NCI-H1092 (cell line): ENCODE measurements around the gene DNAJC5G.
"Not testable (repeated sequence)": the region's sequence is repeated elsewhere in the genome, so short reads cannot be mapped to it uniquely, and the experiment has no call there.

Experiments
- DNase-seq: peaks from one replicate; lab custom pipeline; 2025; lab: John Stamatoyannopoulos, UW

DNAJC5G gene

GRCh38 chr2:27309651-27310050 is 34.4 kb downstream of the DNAJC5G start:
- no peak for DNase-seq

GRCh38 chr2:27312152-27312551 is 36.9 kb downstream of the DNAJC5G start:
- no peak for DNase-seq

GRCh38 chr2:27313882-27314645 is 38.8 kb downstream of the DNAJC5G start:
- no peak for DNase-seq

DNA sequence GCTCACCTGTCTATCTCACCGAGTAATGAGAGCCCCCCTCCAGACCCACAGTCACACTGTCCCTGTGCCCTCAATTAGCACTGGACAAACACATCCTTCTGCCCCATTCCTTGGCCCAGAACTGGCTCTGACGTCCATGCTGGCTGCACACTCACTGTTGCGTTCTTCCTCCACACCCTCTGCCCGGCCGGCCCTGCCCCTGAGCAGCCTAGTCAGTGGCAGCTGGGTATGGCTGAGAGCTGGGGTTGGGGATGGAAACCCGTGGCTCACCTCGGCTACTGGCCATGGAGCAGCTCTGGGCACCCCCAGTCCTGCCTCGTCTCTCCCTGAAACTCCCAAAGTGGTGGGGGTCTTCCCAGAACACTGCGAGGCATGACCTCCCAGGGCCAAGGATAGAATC is 39.5 kb downstream of the DNAJC5G start:
- DNase-seq, result no peak

GRCh38 chr2:27315122-27315521 is 39.9 kb downstream of the DNAJC5G start:
- no peak for DNase-seq

DNA sequence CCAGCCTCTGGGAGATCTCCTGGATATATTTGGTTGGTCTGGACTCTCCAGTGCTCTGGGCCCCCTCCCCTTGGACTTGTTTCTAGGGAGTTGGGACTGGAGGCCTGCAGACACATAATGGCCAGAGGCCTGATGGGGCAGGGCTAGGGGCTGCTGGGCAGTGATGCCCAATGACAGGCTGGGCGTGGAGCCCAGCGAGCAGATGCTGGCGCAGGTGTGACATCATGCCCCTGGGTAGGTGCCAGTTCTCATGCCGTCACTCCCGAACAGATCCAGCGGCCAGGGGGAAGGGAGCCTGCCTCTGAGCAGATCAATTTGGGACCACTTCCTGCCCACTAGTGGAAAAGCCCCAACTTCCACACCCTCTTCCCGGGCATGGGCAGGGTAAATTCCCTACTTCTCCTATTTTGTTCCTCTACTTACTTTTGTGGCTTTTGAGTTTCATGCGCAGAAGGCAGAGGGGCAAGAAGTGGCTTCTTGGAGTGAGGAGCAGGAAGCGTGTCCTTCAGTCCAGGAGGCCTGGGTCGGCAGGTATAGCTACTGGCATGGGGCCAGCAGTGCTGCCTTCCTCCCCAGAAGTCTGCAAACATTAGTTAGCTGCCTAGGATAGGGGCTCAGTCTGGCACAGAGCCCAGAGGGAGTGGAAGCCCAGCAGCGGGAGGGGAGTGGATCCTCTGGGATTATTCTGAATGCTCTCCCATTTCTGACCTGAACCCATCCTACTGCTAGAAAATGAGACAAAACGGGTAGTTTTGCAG is 41.6 kb downstream of the DNAJC5G start:
- DNase-seq, result no peak

GRCh38 chr2:27319839-27320238 is 44.6 kb downstream of the DNAJC5G start:
- not testable (repeated sequence) for DNase-seq

DNA sequence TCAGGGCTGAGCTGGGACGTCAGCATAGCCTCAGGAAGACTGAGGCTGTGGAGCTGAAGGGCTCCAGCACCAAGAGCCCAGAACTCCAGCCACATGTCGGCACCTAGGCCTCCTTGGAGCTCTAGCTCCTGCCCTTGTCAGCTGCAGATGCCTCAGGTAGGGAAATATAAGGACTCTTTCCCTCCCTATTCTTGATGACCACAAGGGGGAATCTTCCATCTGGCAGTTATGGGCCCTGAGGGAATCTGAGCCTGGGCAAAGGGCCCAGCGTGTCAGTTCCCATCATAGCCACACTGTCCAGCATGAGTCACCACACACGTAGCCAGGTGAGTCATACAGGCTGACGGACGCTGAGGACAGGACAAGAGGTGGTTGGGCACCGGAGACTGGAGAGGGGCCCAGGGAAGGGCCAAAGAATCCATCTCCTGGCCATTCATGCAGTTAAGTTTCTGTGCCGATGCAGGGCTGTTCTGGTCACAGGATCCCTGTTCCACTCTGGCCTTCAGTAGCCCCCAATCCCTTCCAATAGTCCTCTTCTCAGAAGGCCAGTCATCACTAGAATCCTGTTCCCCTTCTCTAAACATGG is 45.8 kb downstream of the DNAJC5G start:
- DNase-seq, result no peak

DNA sequence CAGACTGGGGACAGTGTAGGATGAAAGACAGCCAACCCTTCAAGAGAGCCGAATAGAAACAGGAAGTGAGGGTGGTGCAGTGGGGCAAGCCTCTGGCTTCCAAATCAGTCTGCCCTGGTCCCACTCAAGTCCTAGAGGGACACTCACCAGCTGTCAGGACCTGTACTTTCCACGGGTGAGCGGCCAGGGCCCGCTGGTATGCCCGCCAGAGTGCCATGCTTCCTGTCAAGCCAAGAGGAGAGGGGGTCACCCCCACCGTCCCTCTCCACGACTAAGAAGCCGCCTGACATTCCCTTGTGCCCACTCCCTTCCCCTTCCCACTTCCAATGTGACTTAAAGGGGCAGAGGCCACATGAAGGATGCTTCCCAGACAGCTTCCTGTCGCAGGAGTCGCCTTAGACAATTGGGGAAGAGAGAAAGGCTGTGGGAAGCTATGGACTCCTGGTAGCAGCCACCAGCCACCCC is 47.1 kb downstream of the DNAJC5G start:
- DNase-seq, result no peak

- DNase-seq, result peak; percentile 73
Observed at GRCh38 chr2:27322766-27323595, 47.7 kb downstream of the DNAJC5G start, which contains the start of gene MPV17. MPV17 (minus strand) TSS chr2:27323097; CDS start chr2:27322517, 580 bp downstream.

DNA sequence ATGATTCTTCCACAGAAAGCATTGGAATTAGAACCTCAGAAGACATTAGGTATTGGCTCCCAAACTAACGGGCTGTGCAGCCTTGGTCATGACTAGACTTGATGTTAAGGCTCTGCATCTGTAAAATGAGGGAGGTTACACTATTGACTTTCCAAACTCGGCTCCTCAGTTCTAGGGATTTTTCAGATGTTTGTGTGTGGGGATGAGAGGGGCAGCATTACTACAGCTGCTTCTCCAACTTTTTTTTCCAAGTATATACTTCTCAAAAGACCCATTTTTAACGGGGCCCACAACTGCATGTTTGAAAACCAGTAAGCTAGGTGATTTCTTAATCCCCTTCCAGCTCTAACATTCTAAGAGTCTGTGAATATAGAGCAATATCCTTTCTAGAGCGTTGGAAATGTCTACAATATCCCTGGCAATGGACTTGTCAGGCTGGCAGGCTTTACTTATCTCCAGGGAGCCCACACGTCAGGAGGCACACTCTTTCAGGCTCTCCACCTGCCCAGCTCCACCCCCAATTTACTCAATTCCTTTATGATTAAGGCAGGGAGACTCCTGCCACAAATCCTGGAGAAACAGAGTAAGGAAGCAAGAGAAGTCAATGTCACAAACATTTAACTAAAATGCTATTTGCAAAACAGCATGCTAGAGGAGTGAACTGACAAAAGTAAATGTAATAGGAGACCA is 48.5 kb downstream of the DNAJC5G start:
- DNase-seq, result no peak

GRCh38 chr2:27324720-27325119 is 49.5 kb downstream of the DNAJC5G start:
- DNase-seq, result no peak
